HG02885 (cell line): ENCODE data around the gene COPA.

Experiments
- ATAC-seq: cut with Tn5 transposase; IDR thresholded peaks from one replicate; pipeline ENCODE4 v1.9.1; 2021; ENCODE audit warnings: mild to moderate bottlenecking; ENCODE audit not compliant: unreplicated experiment, poor library complexity

Gene COPA

DNA sequence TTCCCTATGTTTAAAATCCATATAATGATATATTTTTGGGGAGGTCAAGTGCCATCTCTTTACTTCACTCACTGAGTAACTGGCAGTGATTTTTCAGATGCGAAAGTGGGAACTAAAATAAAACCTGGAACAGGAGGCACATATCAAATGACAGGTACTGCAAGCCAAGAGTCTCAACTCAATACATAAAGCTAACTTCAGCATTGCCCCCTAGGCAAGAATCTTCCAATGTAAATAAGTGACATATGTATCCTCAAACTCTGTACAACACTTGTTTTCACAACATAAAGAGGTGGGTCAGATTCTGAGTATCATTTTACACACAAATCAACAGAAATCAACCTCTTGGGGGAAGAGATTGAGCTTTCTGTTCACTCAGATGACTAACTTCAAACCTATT, 98.8 kb downstream of the COPA start:
- no peak for ATAC-seq

DNA sequence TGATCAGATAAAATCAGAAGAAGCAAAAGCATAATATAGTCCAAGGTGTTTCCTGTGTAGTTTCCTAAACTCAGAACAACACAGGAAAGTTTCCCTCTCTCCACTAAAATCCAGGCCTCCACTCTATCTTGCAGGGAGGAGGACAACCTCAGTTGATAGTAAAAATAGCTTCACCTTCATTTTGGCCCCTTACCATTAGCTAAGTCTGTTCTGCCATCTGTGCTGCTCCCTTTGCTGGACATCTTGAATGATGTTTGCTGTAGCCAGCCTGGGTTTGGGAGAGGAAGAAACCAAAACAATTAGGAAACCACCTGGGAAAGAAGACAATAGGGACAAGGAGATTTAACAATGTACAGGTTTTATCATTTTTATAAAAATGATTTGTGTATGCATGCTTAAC, 99.3 kb downstream of the COPA start:
- no peak for ATAC-seq

DNA sequence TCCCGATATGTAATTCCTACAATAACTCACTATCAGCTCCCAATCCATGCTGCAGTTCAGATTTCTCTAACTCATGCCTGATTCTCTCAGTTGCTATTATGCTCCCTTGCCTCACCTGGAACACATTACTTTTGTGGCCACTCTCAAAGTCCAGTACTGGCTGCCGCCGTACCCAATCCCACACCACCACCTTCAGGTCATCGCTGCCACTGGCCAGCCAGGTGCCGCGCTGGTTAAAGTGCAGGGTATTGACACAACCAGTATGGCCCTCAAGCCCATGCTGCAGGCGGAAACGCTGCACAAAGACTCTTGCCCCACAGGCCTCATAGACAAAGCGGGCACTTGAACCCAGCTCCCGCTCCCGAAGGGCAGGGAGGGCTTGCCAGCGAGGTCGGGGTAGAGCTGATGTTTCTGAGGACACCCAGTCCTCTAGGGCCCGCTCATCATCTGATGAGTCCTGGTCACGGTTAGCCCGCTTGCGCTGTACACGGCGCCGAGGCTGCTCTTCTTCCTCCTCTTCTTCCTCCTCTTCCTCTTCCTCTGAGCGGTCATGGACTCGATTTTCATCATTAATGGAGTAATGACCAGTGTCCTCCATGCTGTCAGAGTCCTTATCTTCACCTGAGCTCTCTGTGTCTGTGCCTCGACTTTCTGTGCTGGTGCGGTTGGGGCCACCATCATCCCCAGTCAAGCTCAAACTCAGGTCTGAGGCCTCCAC, 103.3 kb downstream of the COPA start:
- no peak for ATAC-seq
